NCI-H345 (cell line): ENCODE results near the gene INVS.
A peak's percentile ranks its signal among the peaks of the same experiment; 100 is the strongest.
"Not testable (repeated sequence)": the region's sequence is repeated elsewhere in the genome, so short reads cannot be mapped to it uniquely, and the experiment has no call there.

ENCODE experiments used
- DNase-seq: peaks from one replicate; lab custom pipeline; 2025; lab: John Stamatoyannopoulos, UW

The INVS gene, protein sequence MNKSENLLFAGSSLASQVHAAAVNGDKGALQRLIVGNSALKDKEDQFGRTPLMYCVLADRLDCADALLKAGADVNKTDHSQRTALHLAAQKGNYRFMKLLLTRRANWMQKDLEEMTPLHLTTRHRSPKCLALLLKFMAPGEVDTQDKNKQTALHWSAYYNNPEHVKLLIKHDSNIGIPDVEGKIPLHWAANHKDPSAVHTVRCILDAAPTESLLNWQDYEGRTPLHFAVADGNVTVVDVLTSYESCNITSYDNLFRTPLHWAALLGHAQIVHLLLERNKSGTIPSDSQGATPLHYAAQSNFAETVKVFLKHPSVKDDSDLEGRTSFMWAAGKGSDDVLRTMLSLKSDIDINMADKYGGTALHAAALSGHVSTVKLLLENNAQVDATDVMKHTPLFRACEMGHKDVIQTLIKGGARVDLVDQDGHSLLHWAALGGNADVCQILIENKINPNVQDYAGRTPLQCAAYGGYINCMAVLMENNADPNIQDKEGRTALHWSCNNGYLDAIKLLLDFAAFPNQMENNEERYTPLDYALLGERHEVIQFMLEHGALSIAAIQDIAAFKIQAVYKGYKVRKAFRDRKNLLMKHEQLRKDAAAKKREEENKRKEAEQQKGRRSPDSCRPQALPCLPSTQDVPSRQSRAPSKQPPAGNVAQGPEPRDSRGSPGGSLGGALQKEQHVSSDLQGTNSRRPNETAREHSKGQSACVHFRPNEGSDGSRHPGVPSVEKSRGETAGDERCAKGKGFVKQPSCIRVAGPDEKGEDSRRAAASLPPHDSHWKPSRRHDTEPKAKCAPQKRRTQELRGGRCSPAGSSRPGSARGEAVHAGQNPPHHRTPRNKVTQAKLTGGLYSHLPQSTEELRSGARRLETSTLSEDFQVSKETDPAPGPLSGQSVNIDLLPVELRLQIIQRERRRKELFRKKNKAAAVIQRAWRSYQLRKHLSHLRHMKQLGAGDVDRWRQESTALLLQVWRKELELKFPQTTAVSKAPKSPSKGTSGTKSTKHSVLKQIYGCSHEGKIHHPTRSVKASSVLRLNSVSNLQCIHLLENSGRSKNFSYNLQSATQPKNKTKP

DNA sequence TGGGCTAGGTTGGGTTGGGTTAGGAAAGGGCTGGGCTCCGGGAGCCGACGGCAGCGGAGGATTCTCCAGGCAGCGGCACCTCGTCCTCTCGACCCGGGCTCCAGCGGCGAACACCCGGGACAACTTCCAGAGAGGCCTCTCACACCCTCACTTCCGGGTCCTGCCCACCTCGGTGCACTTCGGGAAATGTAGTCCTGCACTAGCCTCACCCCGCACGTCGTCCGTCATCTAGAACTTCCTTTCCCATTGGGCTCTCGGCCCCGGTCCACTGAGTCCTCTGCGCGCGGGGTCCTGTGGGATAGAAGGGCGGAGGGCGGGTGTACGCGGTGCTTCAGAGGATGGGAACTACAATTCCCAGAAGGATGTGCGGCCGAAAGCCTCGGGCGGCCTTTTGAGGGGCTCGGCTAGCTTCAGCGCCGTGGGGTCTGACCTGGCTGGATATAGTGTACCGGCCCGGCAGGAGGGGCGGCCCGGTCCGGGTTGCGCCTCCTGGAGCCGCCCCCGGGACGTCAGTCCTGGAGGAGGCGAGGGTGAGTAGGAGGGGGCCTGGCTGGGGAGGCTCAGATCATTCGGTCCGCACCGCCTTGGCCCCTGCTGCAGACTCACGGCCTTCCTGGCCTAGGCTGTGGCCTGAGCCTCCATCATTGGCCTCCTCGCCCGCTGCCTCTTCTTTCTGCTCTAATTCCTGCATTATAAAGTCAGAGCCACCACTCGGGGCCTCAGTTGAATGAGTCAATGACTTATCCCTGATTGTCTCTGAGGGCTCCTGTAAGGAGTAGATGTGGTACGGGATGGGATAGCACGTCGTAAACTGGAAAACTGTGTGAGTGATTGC is at the start of gene INVS, which contains the start of gene ERP44:
INVS (plus strand) TSS at position 357 of the 835 bp plus-strand sequence. CDS start 5,279 bp downstream, outside the sequence.
ERP44 (minus strand) TSS at position 114 of the 835 bp plus-strand sequence. CDS start 160 bp downstream, outside the sequence.
- peak; percentile 100 for DNase-seq

DNA sequence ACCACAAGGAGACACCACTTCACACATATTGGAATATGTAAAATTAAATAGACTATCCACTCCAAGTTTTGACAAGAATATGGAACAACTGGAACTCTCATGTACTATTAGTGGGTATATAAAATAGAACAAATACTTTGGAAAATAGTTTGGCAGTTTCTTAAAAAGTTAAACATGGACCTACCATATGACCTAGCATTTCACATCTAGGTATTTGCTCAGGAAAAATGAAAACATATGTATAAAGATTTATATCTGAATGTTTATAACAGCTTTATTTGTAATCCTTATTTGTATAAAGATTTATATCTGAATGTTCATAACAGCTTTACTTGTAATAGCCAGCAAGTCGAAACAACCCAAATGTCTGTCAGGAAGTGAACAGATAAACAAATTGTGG is 49.5 kb upstream of the INVS start:
- no peak for DNase-seq

DNA sequence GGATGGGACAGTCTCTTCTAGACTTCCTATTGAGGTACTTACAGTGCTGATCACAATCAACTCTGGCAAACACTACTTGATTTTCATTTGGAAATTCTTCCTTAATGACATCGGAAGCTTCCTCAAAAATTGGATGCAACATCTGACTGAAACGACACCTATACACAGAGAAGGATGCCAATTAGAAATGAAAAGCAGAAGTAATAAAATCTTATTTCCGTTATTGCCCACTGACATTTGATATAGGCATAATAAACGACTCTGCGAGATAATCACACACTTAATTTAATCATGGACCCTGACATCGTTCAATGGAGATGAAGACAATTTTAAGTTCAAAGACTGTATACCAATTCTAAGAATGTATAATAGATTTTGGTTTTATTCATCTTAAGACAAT is 46.7 kb upstream of the INVS start:
- DNase-seq, result no peak

DNA sequence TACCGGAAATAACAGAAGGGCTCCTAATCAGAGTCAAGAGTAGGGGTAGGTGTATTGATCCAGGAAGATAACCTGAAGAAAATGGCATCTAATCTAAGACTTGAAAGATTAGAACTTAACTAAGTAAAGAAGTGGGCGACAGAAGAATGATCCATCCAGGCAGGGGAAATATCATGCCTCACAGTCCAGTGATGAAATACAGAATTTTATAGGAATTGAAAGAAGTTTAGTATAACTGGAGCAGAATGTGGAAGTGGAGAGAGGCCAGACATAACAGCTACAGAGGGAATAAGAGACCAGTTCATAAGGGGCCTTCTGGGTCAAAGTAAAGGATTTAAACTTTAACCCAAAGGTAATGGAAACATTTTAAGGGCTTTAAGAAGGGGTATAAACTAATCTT is 42.5 kb upstream of the INVS start:
- DNase-seq, result no peak

DNA sequence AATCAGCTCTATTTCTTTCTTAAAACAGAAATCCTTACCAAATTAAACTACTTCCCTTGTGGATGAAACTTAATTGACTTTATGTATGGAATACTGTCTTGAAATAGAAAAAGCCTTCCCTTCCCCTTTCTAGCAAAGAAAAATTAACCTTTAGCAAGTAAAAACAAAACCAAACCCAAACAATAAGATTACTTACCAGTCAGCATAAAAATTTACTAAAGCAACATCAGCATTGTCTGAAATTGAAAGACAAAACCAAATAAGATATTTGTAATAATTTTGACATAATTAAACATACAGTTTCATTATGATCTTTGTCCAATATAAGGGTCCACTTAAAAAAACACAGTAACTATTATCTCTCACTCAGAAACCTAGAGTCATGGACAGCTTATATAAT is 41.4 kb upstream of the INVS start:
- DNase-seq, result no peak

DNA sequence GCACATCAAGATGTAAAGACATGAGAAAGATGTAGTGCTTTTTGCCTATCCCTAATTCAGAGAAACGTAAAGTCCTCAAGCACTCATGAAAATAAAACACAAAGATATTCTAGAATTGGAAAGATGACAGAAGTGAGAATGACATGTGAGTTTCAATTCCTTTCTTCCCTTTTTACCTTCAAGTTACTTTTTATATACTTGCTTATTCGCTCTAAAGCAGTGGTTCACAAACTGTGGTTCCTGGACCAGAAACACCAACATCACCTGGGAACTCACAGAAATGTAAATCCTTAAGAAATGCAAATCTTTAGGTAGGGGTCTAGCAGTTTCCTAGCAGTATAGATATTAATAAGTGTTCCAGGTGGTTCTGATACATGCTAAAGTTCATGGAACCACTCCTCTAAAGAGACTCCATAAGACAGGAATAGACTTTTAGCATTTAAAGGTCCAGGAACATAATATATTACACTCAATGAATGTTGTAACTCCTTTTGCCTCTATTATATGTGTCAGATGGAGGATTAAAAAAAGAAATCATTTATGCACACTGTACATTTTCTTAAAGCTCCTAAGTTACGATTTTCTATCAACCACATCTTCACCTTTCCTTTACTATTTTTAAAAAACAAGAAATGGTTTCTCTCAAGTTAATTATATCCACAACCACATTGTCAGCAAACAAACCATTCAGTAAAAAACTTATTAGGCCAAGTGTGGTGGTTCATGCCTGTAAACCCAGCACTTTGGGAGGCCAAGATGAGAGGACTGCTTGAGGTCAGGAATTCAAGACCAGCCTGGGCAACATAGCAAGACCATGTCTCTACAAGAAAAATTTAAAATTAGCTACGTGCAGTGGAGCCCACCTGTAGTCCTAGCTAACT is 40.1 kb upstream of the INVS start:
- no peak for DNase-seq

DNA sequence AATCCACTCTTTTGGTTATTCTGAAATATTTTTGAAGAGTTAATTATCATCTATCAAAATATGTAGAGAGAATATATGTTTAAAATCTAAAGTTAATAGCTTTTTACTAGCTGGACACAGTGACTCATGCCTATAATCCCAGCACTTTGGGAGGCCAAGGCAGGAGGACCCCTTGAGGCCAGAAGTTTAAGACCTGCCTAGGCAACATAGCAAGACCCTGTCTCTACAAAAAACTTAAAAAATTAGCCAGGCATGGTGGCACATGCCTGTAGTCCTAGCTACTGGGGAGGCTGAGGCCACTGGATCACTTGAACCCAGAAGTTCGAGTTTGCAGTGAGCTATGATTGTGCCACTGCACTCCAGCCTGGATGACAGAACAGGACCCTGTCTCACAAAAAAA is 36.4 kb upstream of the INVS start:
- DNase-seq, result not testable (repeated sequence)

DNA sequence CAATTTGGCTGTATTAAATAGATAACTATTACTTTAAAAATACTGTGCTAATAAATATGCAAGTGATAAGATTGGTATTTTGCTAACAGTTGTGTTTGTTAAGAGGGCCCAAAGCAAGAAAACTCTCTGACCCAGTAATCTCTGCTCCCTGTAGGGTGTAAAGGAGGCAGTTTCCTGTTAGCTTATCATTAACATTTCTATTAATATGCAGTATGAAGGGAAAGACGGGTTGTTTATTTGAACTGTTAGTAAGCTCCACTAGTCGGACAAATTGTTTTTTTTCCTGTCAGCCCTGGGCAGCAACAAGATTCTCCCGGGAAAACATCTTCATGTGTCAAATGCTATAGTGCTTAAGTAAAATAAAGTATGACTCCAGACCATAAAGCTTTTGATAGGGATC is 35.9 kb upstream of the INVS start:
- DNase-seq, result no peak

DNA sequence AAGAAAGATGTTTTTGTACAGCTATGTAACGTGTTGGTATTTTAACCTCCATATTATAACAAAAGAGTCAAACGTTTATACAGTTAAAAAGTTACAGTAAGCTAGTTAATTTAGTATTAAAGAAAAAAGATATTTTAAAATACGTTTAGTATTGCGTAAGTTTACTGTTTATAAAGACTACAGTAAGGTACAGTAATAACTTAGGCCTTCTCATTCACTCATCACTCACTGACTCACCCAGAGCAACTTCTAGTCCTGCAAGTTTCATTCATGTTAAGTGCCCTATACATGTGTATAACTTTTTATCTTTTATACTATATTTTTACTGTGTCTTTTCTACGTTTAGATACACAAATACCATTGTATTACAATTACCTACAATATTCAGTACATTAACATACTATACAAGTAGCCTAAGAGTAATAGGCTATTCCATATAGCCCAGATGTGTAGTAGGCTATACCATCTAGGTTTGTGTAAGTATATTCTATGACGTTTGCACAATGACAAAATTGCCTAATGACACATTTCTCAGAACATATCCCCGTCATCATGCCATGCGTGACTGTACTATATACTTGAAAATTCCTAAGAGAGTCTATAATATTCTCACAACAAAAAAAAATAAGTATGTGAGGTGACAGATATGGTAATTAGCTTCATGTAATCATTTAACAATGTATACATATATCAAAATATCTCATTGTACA is 34.0 kb upstream of the INVS start:
- no peak for DNase-seq

DNA sequence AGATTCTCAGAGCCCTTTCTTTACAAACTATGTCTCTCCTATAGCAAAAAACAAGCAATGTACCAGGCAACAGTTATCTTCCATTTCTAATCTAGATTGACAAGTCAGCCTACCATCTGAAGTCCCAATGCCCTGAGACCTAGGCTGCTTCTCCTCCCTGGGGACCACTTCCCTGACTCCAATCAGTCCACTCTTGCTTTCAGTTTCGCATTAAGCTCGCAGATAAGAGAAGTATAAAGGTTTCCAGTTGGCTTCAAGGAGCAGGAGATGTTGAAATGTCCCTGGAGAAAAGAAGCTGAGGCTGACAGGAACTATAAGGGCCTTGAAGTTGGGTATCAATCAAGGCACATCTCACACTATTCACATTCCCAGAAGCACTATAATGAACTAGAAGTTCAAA is 32.5 kb upstream of the INVS start:
- DNase-seq, result no peak

DNA sequence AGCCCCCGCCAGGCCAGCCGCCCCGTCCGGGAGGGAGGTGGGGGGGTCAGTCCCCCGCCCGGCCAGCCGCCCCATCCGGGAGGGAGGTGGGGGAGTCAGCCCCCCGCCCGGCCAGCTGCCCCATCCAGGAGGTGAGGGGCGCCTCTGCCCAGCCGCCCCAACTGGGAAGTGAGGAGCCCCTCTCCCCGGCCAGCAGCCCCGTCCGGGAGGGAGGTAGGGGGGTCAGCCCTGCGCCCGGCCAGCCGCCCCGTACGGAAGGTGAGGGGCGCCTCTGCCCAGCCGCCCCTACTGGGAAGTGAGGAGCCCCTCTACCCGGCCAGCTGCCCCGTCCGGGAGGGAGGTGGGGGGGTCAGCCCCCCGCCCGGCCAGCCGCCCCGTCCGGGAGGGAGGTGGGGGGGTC is 31.1 kb upstream of the INVS start:
- not testable (repeated sequence) for DNase-seq

DNA sequence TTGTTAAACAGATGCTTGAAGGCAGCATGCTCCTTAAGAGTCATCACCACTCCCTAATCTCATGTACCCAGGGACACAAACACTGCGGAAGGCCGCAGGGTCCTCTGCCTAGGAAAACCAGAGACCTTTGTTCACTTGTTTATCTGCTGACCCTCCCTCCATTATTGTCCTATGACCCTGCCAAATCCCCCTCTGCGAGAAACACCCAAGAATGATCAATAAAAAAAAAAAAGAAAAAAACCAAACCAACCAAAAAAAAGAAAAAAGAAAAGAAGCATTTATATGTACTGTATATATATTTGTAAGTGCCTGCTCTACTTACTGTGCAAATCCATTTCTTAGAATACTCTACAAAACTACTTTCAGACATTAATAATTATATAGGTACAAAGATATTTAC is 30.0 kb upstream of the INVS start:
- DNase-seq, result not testable (repeated sequence)

DNA sequence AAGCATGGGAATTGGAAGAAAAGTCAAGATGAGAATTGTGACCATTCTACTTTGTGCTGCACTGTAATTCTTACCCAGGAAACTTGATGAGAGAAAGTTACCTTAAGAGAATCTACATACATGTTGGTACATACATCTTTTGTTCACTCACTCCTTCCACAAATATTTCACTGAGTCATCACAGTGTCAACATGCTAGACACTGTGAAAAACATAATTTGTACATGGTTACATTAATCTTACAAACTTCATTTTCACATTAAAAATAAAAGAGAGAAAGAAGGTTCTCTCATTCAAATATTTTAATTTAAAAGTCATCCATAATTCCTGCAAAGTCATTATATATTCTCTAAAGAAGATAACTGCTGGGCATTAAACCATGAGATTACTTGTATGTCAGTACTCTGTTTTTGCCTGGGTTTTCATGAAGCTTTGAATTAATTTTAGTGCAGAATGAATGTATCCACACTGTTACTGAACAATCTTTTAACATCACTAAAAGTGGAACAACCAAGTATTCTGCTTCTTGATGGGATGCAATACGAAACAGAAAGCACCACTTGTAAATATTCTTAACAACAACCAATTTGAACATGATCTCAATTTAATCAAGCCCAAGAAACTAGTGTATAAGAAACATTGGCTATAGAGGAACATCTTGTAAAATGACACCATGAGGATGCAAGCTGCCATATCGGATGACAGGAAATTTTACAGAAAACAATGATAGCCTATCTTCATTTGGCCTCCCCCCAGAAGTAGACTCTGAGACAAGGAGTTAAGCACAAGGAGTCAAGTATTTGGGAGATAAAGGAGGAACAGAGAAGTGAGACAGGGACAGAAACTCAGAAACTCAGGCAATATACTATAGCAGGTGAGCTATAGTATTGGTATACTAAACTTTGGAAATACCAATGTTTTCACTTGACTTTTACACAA is 28.7 kb upstream of the INVS start:
- DNase-seq, result no peak

DNA sequence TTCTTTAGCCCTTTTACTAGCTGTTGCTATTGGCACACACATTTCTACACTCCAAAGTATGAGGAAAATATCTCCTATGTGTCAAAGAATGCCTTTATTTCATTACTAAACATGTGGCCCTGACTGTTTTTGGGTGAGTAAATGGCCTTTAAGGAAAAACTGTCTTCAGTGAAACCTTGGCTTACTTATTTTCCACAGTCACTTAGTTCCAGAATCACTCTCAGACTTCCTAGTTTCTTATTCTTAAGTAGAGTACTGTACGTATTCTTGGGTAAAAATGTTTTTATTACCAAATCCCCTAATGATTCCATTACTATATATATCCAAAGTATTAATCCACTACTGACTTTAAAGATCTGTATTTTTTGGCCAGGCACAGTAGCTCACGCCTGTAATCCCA is 27.8 kb upstream of the INVS start:
- DNase-seq, result no peak

DNA sequence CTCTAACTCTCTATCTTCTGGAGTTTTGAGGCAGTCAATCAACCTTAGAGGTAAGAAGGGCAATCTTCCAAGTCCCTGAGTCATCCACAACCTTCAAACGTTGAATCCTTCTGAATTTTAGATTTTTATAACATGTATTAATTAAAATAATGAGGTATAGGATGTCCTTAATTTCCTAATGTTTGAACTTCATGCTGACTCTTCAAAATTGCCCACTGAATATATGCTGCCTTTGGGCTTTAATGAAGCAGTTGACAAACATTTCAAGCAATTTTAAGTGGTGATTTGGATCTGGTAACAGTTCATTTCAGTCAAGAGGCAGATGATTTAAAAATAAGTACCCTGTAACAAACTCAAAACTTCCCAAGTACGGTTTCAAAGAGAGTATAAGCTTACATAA is 26.2 kb upstream of the INVS start:
- no peak for DNase-seq

DNA sequence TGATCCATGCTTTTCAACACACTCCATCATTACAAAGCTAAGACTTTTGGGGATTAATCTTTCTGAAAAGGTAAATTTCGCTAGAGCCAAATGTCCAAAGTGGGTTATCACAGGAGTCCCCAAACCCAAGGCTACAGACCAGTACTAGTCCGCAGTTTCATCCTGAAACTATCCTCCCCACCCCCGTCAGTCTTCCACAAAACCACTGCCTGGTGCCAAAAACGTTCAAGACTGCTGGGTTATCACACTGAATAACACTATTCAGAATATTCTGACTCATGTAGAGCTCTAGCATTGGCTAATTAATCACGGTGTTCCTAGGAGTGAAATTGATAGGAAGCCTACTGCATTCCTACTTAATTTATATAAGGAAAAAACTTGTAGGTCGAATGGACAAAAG is 24.9 kb upstream of the INVS start:
- no peak for DNase-seq

DNA sequence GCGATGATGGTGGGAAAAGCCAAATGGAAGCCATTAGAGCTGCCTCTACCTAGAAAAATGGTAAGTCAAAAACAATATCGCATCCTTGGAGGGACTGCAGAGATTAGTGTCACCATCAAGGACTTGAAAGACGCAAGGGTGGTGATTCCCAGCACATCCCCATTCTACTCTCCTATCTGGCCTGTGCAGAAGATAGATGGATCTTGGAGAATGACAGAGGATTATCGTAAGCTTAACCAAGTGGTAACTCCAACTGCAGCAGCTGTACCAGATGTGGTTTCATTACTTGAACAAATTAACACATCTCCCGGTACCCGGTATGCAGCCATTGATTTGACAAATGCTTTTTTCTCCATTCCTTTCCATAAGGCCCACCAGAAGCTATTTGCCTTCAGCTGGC is 24.1 kb upstream of the INVS start:
- no peak for DNase-seq

DNA sequence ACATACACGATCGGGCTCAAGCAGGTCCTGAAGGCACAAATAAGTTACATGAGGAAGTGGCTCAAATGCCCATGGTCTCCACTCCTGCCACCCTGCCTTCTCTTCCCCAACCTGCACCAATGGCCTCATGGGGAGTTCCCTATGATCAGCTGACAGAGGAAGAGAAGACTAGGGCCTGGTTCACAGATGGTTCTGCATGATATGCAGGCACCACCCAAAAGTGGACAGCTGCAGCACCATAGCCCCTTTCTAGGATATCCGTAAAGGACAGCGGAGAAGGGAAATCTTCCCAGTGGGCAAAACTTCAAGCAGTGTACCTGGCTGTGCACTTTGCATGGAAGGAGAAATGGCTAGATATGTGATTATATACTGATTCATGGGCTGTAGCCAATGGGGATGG is 22.8 kb upstream of the INVS start:
- not testable (repeated sequence) for DNase-seq

DNA sequence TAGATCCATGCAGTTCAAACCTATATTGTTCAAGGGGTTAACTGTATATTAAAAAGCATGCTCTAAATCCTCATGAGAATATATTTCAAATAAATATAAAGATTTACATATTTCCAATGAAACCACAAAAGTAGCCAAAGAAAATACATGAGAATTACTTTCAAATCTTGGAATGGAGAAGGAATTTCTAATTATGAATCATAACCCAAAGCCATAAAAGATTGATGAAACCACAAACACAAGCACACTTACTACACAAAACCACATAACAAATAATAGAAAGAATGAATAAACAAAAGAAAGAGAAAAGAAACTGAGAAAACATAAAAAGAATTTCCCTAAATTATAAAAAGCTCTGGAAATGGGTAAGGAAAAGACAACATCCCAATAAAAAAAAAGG is 16.3 kb upstream of the INVS start:
- DNase-seq, result no peak
